NT2/D1 (cell line): ENCODE measurements around the gene DSCAML1.

Experiments
- YY1 ChIP-seq: IDR thresholded peaks from 2 replicates; pipeline ENCODE4 v1.6.1; 2011; ENCODE audit not compliant: insufficient read length, insufficient read depth
- ZNF274 ChIP-seq: IDR thresholded peaks from 2 replicates; pipeline ENCODE4 v1.6.1; 2011; ENCODE audit warnings: mild to moderate bottlenecking, low read depth, low read length

GRCh38 chr11:117557361-117557760 lies 239.7 kb downstream of the DSCAML1 start:
- no peak for TF ChIP-seq YY1
- TF ChIP-seq ZNF274: no peak
